H1 (cell line): Measurements from ENCODE around the gene C2CD4D.

Experiments
- HDAC6 ChIP-seq: IDR thresholded peaks from one replicate; pipeline ENCODE4 v1.7.1; 2012; ENCODE audit warnings: low read depth, mild to moderate bottlenecking, inconsistent platforms, low read length, moderate library complexity
- JUND ChIP-seq: IDR thresholded peaks from 2 replicates; pipeline ENCODE4 v1.6.1; 2011; ENCODE audit warnings: mild to moderate bottlenecking, improper control_type of control experiment, low read length
- KDM1A ChIP-seq: fragments of 200-600, 300-600 bp; sonication (generic); IDR thresholded peaks from 2 replicates; pipeline ENCODE4 v1.7.1; 2016; ENCODE audit warnings: mild to moderate bottlenecking, low read length, borderline replicate concordance
- TF ChIP-seq, protein P1 (sequence below), 3 experiments: IDR thresholded peaks; 1 replicate in 2 of 3; 2 replicates in 1 of 3; pipeline versions ENCODE4 v1.5.1 to v1.6.1; 2011; ENCODE audit warnings: low read length in 3 of 3, mild to moderate bottlenecking in 3 of 3, inconsistent platforms in 2 of 3, low read depth in 1 of 3, moderate library complexity in 1 of 3; ENCODE audit not compliant: insufficient read depth in 1 of 3; ENCODE audit errors: control extremely low read depth in 1 of 3
- TF ChIP-seq, protein P2 (sequence below): IDR thresholded peaks from 2 replicates; pipeline ENCODE4 v1.6.1; 2012; ENCODE audit warnings: inconsistent platforms

DNA sequence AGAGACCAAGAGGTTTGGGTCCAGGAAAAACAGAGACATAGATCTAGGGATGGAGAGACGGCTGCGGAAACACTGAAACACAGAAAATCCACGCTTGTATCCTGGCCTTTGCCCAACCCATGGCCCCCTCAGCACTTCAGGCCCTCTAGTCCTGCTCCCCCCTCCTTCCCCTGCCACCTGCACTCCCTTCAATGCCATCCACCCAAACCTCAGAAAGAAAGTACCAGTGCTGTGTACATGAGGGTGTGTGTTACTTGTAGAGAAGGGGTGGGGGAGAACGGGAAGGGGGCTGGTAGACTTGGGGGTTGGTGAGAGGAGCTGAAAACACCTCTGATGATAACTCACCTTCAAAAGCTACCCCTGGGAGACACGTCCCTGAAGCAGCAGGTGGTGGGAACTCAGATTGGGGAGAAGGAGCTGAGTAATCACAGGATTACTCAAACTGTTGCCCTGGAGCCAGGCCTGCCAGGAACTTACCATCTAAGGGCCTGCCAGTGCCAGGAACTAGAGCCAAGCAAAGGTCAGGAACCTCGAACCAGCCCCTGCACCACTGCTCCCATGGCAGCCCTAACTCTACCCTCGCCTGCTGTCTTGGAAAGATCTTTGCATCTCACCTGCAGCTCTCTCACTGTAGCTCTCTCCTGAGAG, 19.5 kb downstream of the C2CD4D start:
- TF ChIP-seq JUND (no peak), HDAC6 (no peak), KDM1A (no peak)
- TF ChIP-seq, protein P1, sequence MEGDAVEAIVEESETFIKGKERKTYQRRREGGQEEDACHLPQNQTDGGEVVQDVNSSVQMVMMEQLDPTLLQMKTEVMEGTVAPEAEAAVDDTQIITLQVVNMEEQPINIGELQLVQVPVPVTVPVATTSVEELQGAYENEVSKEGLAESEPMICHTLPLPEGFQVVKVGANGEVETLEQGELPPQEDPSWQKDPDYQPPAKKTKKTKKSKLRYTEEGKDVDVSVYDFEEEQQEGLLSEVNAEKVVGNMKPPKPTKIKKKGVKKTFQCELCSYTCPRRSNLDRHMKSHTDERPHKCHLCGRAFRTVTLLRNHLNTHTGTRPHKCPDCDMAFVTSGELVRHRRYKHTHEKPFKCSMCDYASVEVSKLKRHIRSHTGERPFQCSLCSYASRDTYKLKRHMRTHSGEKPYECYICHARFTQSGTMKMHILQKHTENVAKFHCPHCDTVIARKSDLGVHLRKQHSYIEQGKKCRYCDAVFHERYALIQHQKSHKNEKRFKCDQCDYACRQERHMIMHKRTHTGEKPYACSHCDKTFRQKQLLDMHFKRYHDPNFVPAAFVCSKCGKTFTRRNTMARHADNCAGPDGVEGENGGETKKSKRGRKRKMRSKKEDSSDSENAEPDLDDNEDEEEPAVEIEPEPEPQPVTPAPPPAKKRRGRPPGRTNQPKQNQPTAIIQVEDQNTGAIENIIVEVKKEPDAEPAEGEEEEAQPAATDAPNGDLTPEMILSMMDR (IDR thresholded peaks at IDR 0.05; ENCODE audit: control extremely low read depth in 1 of 3, insufficient read depth in 1 of 3, low read depth in 1 of 3, low read length in 3 of 3), result no peak
- TF ChIP-seq, protein P2, sequence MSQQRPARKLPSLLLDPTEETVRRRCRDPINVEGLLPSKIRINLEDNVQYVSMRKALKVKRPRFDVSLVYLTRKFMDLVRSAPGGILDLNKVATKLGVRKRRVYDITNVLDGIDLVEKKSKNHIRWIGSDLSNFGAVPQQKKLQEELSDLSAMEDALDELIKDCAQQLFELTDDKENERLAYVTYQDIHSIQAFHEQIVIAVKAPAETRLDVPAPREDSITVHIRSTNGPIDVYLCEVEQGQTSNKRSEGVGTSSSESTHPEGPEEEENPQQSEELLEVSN, result no peak
